Measurements from ENCODE around the gene FAM149A.

GRCh38 chr4:186132577-186133242 lies 28.2 kb downstream of the FAM149A start:
- TF ChIP-seq CTCF (IDR thresholded peaks at IDR 0.05 in 4 of 5, conservative IDR thresholded peaks at IDR 0.05 in 1 of 5) (no peak), POLR2A (IDR thresholded peaks at IDR 0.05) (no peak)
